ENCODE results near the gene PHLDA2. TPM values are rescaled to one million over a fixed set of nuclear protein-coding genes. Genes with fewer than 3 reads are reported as not detected.
A peak's percentile ranks its signal among the peaks of the same experiment; 100 is the strongest.

Gene PHLDA2
- total and polyA plus RNA-seq, 9 of the 15 experiments (the other 6 are each of a cell fraction or from before 2014, with no cell fraction given): 0.43 to 42.4 (median 4.7) TPM

GRCh38 chr11:2892215-2892966 lies 36.8 kb downstream of the PHLDA2 start (continued):
- no peak; a peak in 1 of 4 replicates for TF ChIP-seq ETV6 (IDR thresholded peaks at IDR 0.05; ENCODE audit: borderline replicate concordance in 1 of 2, low read depth in 2 of 2, low read length in 1 of 2)
- no peak for TF ChIP-seq ETV6 (CRISPR knock-in tag; IDR thresholded peaks at IDR 0.05; ENCODE audit: borderline replicate concordance)
- peak; percentile 71 for TF ChIP-seq RB1 (IDR thresholded peaks at IDR 0.05; ENCODE audit: low read depth)
- TF ChIP-seq KAT8 (IDR thresholded peaks at IDR 0.05; ENCODE audit: low read depth): no peak
- TF ChIP-seq JUNB (CRISPR knock-in tag; conservative IDR thresholded peaks at IDR 0.05): no peak
- no peak for TF ChIP-seq FUS (optimal IDR thresholded peaks at IDR 0.05; ENCODE audit: low read depth, low read length)
- no peak for TF ChIP-seq HOXB6 (CRISPR knock-in tag; IDR thresholded peaks at IDR 0.05; ENCODE audit: borderline replicate concordance)
- no peak for TF ChIP-seq ATF6 (CRISPR knock-in tag; IDR thresholded peaks at IDR 0.05)
- no peak for TF ChIP-seq NR2C1 (IDR thresholded peaks at IDR 0.05)
- no peak for TF ChIP-seq NR2C1 (tag; IDR thresholded peaks at IDR 0.05)
- TF ChIP-seq SIRT6 (IDR thresholded peaks at IDR 0.05; ENCODE audit: low read depth, low read length): no peak
- no peak for TF ChIP-seq FOS (IDR thresholded peaks at IDR 0.05; ENCODE audit: extremely low read depth, insufficient read length)
- no peak for TF ChIP-seq MITF (IDR thresholded peaks at IDR 0.05)
- no peak for TF ChIP-seq KLF10 (CRISPR knock-in tag; IDR thresholded peaks at IDR 0.05)
- TF ChIP-seq CTBP1 (IDR thresholded peaks at IDR 0.05; ENCODE audit: borderline replicate concordance): peak; percentile 9; the same call in 1 of the 2 replicates
- TF ChIP-seq MEF2A (IDR thresholded peaks at IDR 0.05; ENCODE audit: control insufficient read depth, low read depth, low read length): no peak
- TF ChIP-seq UBTF (IDR thresholded peaks at IDR 0.05; ENCODE audit: borderline replicate concordance in 1 of 2, low read depth in 2 of 2, low read length in 2 of 2): no peak
- no peak for TF ChIP-seq ZC3H4 (CRISPR knock-in tag; IDR thresholded peaks at IDR 0.05; ENCODE audit: borderline replicate concordance)
- TF ChIP-seq MYNN (IDR thresholded peaks at IDR 0.05): no peak
- no peak for TF ChIP-seq MYNN (CRISPR knock-in tag; IDR thresholded peaks at IDR 0.05)
- no peak for TF ChIP-seq ZNF23 (CRISPR knock-in tag; IDR thresholded peaks at IDR 0.05)
- TF ChIP-seq ZNF311 (CRISPR knock-in tag; IDR thresholded peaks at IDR 0.05): no peak
- no peak for TF ChIP-seq ZKSCAN3 (CRISPR knock-in tag; IDR thresholded peaks at IDR 0.05)
- no peak for TF ChIP-seq ELF2 (CRISPR knock-in tag; IDR thresholded peaks at IDR 0.05)
- no peak for TF ChIP-seq PCBP2 (IDR thresholded peaks at IDR 0.05; ENCODE audit: low read depth, low read length, poor library complexity, severe bottlenecking)

Measured in K562 (cell line).